Heart left ventricle (tissue), 16 donors: ENCODE results near the gene FAHD2A. TPM values are rescaled to one million over a fixed set of nuclear protein-coding genes. Genes with fewer than 3 reads are reported as not detected.
A peak's percentile ranks its signal among the peaks of the same experiment; 100 is the strongest.
"Not testable (repeated sequence)": the region's sequence is repeated elsewhere in the genome, so short reads cannot be mapped to it uniquely, and the experiment has no call there.

Source experiments
- ATAC-seq, 4 donors: fragments of 200-7000 bp; cut with Tn5 transposase; one replicate each; pipeline ENCODE4 v1.9.1; 2020 to 2022; ENCODE audit warnings: moderate library complexity in 4 of 4, mild to moderate bottlenecking in 3 of 4, moderate number of reproducible peaks in 1 of 4
- DNase-seq, 5 donors: peaks; one replicate each; pipeline ENCODE4 v3.0.0-alpha.2; 2020
- H3K27ac ChIP-seq, 12 donors: fragments of 200-600 bp; sonication (generic) in 4 of 12; one replicate each; pipeline versions ENCODE4 v1.5.0 to v1.8.0; 2016 to 2022; ENCODE audit warnings: mild to moderate bottlenecking in 2 of 12
- H3K27me3 ChIP-seq, 9 donors: fragments of 200-600 bp; sonication (generic) in 2 of 9; one replicate each; pipeline versions ENCODE4 v1.5.1 to v1.8.0; 2016 to 2022; ENCODE audit warnings: mild to moderate bottlenecking in 3 of 9
- H3K36me3 ChIP-seq, 9 donors: fragments of 200-600 bp; sonication (generic) in 2 of 9; one replicate each; pipeline versions ENCODE4 v1.5.0 to v1.8.0; 2018 to 2022; ENCODE audit warnings: mild to moderate bottlenecking in 2 of 9
- H3K4me1 ChIP-seq, 12 donors: fragments of 200-600 bp; sonication (generic) in 4 of 12; one replicate each; pipeline versions ENCODE4 v1.5.0 to v1.8.0; 2016 to 2022; ENCODE audit warnings: mild to moderate bottlenecking in 3 of 12
- H3K4me3 ChIP-seq, 12 donors: fragments of 200-600 bp; sonication (generic) in 4 of 12; one replicate each; pipeline versions ENCODE4 v1.5.0 to v1.8.0; 2017 to 2022; ENCODE audit warnings: mild to moderate bottlenecking in 9 of 12, moderate library complexity in 4 of 12
- H3K9me3 ChIP-seq, 12 donors: fragments of 200-600 bp; sonication (generic) in 4 of 12; one replicate each; pipeline versions ENCODE4 v1.5.0 to v1.8.0; 2016 to 2022; ENCODE audit warnings: mild to moderate bottlenecking in 1 of 12
- WGBS, 4 donors: extraction: QIAGEN DNeasy Blood & Tissue Kit in 2 of 4; methylation state at CpG; one replicate each; pipeline versions ENCODE4 v1.1.5 to v1.1.7; 2013 to 2018; 5-methylcytosine and 5-hydroxymethylcytosine counted together
- intact Hi-C, 10 donors: fragments of 100-400 bp; cut with DNase I; formaldehyde crosslinking; loops; one replicate each; pipeline versions ENCODE4 v1.11.1 to v1.14.2; 2022
- polyA plus RNA-seq, 2 donors: library from polyadenylated mRNA; stranded (reverse); fragments of 200-250 nt; gene quantifications; one replicate each; pipeline ENCODE4 v1.2.3, GENCODE V29; 2013
- total RNA-seq, 9 donors: library from RNA; depleted of rRNA in 2 of 9; stranded (reverse); fragments of >200 nt in 2 of 9; fragmentation: NEBNext Ultra II Directional in 3 of 9; extraction: Animal tissue kit (Norgen Biotek cat#: 25700) in 3 of 9; gene quantifications; one replicate each; pipeline versions ENCODE4 v1.1.0 to v1.2.4, GENCODE V29; 2016 to 2023
- donor health status: ischemic (EF 13 %, LVEDD 7.1; RV severe dilation, severe dysfunction).
- donor health status: healthy with polysubstance abuse.
- donor health status: DM: no; HTN: yes; CAD: no.
- donor health status: DM: no; HTN: no; CAD: no.
- donor health status: ischemic (EF 25% LVEDD 6.9; RV normal size, moderate dysfunction).
- donor health status: ischemic (EF 25% LVEDD 5.7; RV mildly dilated, moderate dysfunction).
- donor health status: healthy.
- donor health status: DM: yes; HTN: yes; CAD: no.
- donor health status: ischemic (EF 35%, LVEDD 5.7; RV mildly dilated, moderate dysfunction).
- donor health status: nonischemic (EF 11% LVEDD 7.7; RV severe dilation, severe dysfunction).
- donor health status: DM: yes; HTN: yes; CAD: no.
- donor health status: PGD.
- donor health status: ischemic (EF 29% LVEDD 5.4; RV normal size, mild dysfunction).
- donor health status: nonischemic (EF 23%, LVEDD 6.1; RV moderate dilation, normal function).

Gene FAHD2A
- total and polyA plus RNA-seq, 11 donors = 26.2 to 51.7 (median 34.6) TPM

DNA sequence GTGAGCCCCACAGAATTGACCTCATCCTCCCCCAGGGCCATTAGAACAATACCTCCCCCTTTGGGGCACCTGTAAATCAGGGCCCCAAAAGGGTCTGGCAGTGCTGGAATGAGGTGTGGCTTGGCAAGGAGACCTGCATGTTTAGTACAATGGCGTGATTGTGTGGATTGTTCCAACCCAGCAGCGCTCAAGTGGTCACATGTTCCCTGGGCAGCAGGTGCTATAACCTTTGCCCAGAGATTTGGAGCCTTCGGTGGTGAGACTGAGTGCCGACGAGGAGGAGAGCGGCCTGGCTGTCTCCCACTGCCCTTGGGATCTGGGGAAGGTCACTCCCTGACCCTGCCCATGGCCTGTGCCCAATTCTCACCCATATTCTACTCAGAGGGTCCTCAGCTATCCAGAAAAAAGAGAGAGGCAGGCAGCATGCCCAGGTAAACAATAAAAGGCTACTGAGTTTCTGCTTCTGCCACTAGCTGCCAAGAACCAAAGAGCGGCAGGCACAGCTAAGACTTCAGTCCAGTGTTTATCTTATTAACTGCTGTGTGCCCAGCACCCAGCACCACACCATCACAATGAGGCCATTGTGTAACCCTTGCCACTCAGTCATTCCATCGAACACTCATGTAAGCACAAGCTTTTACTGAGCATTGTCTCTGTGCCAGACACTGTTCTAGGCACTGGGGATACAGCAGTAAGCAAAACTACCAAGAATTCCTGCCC lies 27.4 kb downstream of the FAHD2A start:
- H3K4me3 ChIP-seq, H3K4me1 ChIP-seq, H3K9me3 ChIP-seq, H3K27me3 ChIP-seq, intact Hi-C loops, H3K36me3 ChIP-seq, H3K27ac ChIP-seq, DNase-seq: not testable (repeated sequence)
- no CpG with 5 or more reads among the region's 8 CpGs for WGBS, 4 donors
- peak; percentile 40 to 72 (median 65) for ATAC-seq

- H3K4me3 ChIP-seq, ATAC-seq, DNase-seq, H3K27me3 ChIP-seq, intact Hi-C loops, H3K9me3 ChIP-seq, H3K27ac ChIP-seq, H3K4me1 ChIP-seq, H3K36me3 ChIP-seq: not testable (repeated sequence)
- 79 to 93% (median 85%) methylated on average over 1 of the region's 4 CpGs for WGBS, 4 donors
Observed at GRCh38 chr2:95433373-95433772, 30.9 kb downstream of the FAHD2A start.

- intact Hi-C loops = not testable (repeated sequence)
- peak in 1 of 4 donors; percentile 19 for ATAC-seq
Observed at GRCh38 chr2:95433973-95434372, 31.5 kb downstream of the FAHD2A start.

DNA sequence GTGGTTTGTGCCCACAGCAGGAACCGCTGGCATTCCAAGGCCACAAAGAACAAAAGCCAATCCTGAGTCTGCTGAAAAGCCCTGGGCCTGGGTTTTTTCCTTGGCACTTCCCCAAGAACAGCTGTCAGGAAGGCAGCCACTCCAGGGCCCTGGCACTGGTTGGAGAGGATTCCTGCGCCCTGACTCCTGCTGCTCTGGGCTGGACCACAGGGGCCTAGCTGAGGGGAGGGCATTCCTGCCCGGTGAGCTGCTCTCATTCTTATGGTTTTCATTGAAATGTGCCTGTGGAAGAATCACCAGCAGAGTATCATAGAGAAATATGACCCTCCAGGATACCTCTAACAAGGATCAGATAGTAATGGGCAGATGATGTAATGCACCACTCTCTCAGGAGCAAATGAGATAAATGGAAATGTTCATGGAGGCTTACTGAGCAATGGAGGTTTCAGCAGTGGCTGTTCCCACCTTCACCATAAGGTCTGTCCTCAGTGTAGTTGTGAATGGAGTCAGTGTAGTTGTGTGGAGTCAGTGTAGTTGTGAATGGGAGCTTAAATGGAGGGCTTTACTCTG lies 32.1 kb downstream of the FAHD2A start:
- H3K36me3 ChIP-seq, H3K4me3 ChIP-seq, intact Hi-C loops, H3K4me1 ChIP-seq, H3K9me3 ChIP-seq, H3K27me3 ChIP-seq: not testable (repeated sequence)
- DNase-seq = peak in 3 of 5 donors; percentile 55 to 69 (median 60)
- H3K27ac ChIP-seq = peak overlapping the region in 1 of 12 donors; percentile 45
- ATAC-seq = peak; percentile 81 to 92 (median 88)
- 42 to 57% (median 45%) methylated on average over 1 to 2 of the region's 3 CpGs; no CpG with 5 or more reads in 1 of the 4 donors for WGBS, 4 donors

More at GRCh38 chr2:95433973-95434372, 31.5 kb downstream of the FAHD2A start:
- not testable (repeated sequence) for DNase-seq, H3K27ac ChIP-seq, H3K4me3 ChIP-seq, H3K27me3 ChIP-seq, H3K4me1 ChIP-seq, H3K9me3 ChIP-seq, H3K36me3 ChIP-seq
- 88 to 100% (median 93%) methylated on average over 1 to 2 of the region's 2 CpGs for WGBS, 4 donors

DNA sequence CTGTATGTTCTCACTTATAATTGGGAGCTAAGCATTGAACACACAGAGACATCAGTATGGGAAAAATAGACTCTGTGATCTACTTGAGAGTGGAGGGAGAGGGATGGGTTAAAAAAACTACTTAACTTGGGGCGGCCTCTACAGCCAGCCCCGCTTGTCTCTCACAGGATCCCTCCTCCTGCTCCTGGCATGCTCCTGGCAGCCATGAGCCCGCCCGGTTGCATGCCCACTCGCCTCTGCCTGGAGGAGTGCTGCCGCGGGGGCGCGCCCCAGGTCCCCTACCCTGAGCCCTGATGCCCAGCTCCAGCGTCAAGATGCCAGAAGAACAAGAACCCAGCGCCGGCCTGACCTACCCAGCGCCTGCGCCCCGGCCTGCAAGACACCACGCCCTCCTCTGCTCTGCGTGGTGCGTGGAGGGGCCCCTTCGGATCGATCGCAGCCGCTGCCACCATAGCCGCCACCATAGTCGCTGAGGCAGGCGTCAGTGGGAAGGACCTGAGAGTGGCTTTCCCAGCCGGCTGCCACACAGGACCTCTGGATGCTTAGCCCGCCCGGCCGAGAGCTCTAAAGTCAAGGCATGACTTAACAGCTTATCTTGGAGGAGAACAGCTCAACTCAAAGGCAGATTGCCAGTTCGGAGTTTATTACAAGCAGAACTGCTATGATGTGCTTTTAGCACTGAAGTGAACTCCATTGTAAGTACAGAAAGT lies 32.8 kb downstream of the FAHD2A start:
- H3K9me3 ChIP-seq, H3K27me3 ChIP-seq, H3K27ac ChIP-seq, H3K4me3 ChIP-seq, H3K36me3 ChIP-seq, intact Hi-C loops, DNase-seq, H3K4me1 ChIP-seq: not testable (repeated sequence)
- no CpG with 5 or more reads among the region's 30 CpGs for WGBS, 4 donors
- peak in 3 of 4 donors; percentile 38 to 58 (median 57) for ATAC-seq

GRCh38 chr2:95435872-95436209 lies 33.3 kb downstream of the FAHD2A start:
- 55 to 76% (median 69%) methylated on average over 3 to 4 of the region's 5 CpGs; no CpG with 5 or more reads in 1 of the 4 donors for WGBS, 4 donors
- ATAC-seq, H3K36me3 ChIP-seq, intact Hi-C loops, H3K4me1 ChIP-seq, H3K4me3 ChIP-seq, DNase-seq, H3K9me3 ChIP-seq, H3K27ac ChIP-seq, H3K27me3 ChIP-seq: not testable (repeated sequence)

DNA sequence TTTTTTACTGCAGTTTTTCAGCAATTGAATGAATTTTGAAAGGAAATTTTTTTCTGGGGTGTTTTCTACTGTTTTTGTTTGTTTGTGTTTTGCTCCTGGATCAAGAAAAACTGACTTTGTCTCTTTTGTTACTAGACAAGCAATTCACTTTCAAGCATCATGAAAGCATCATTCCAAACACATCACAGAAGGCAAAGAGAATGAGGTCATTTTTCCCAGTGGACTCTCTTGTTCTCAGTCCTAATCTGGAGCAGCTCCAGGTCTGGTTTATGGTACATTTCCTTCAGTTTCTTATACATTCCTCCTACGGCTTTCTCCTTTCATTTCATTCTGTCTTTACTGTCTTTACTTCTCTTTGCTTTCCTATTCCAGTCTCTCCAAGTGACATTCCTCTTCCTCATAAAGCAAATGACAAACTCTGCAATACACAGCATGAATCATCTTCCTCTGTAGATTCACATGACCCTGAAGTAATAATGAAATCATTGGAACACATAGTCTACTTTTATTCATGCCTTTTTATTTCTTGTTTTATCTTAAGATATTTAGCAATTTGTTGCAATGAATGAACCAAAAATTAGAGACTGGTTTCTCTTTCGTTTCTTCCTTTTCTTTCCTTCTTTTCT lies 40.1 kb downstream of the FAHD2A start:
- DNase-seq, H3K4me3 ChIP-seq, H3K27ac ChIP-seq, H3K9me3 ChIP-seq, H3K36me3 ChIP-seq, H3K27me3 ChIP-seq, intact Hi-C loops, H3K4me1 ChIP-seq: not testable (repeated sequence)
- peak in 1 of 4 donors; percentile 81 for ATAC-seq
- WGBS, 4 donors = no CpG with 5 or more reads among the region's 2 CpGs

GRCh38 chr2:95445317-95445716 lies 42.8 kb downstream of the FAHD2A start:
- H3K27me3 ChIP-seq, H3K4me3 ChIP-seq, DNase-seq, H3K36me3 ChIP-seq, intact Hi-C loops, H3K9me3 ChIP-seq, H3K4me1 ChIP-seq, H3K27ac ChIP-seq: not testable (repeated sequence)
- ATAC-seq = peak in 2 of 4 donors; percentile 47 to 54
- no CpG with 5 or more reads among the region's 2 CpGs for WGBS, 4 donors

GRCh38 chr2:95463292-95463691 lies 60.8 kb downstream of the FAHD2A start:
- H3K27ac ChIP-seq, ATAC-seq, H3K27me3 ChIP-seq, H3K36me3 ChIP-seq, intact Hi-C loops, DNase-seq, H3K4me3 ChIP-seq, H3K4me1 ChIP-seq, H3K9me3 ChIP-seq: not testable (repeated sequence)
- no CpG with 5 or more reads among the region's 3 CpGs for WGBS, 4 donors
